ENCODE measurements around the gene PDE6H.

DNA sequence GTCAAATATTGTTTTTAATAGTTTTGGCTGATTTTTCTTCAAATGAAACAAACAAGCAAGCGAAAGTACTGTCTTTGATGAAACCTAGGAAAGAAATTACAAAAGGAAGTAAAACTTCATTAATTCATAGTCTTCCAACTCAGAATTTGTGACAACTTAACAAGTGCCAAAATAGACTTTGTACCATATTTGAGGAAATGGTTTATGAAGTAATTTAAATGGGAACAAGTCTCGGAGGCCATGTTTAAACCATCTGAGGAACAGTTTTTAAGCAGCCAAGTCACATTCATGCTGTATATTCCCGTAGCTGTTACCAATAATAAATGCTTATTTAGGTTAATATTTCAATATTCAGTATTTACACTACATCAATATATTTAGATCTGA lies 10.7 kb upstream of the PDE6H start:
- TF ChIP-seq CTCF (IDR thresholded peaks at IDR 0.05; ENCODE audit: borderline replicate concordance, extremely low read depth, low read length, poor library complexity, severe bottlenecking), result no peak
- TF ChIP-seq EZH2 (IDR thresholded peaks at IDR 0.05; ENCODE audit: borderline replicate concordance, low read depth, low read length, severe bottlenecking), result no peak

Data from DND-41 (cell line).